HG03159 (cell line): Measurements from ENCODE around the gene TSPAN4.

Experiments used
- ATAC-seq: cut with Tn5 transposase; IDR thresholded peaks from one replicate; pipeline ENCODE4 v1.9.1; 2021; ENCODE audit warnings: mild to moderate bottlenecking, moderate library complexity; ENCODE audit not compliant: unreplicated experiment

Gene TSPAN4

DNA sequence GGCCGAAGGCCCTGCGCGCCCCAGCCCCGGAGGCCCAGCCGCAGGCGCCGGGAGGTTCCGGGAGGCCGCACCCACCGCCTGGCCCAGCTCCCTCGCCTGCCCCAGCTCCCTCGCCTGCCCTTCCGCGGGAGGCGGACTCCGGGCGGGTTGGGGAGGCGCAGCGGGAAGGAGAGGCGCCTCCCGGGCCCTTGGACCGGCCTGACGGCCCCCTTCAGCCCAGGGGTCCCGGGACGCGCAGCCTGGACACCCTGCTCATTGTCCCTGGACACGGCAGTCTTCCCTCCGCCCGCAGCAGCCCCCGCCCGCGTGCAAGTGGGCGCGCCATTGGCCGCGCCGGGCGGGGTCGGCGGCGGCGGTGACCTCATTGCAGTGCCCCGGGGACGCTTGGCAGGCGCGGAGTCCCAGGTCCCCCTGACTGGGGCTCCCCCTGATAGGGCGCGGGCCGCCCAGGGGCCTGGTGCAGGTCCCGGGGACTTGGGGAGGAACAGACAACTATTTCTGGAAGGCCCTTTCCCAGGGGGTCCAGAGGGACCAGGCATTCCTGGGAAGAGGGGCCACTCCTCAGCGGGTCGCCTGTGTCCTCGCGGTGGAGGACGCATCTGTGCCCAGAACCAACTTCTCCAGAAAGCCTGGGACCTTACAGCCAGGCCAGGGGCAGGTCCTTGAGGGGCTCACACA, 9.4 kb upstream of the TSPAN4 start:
- peak; percentile 11 for ATAC-seq

DNA sequence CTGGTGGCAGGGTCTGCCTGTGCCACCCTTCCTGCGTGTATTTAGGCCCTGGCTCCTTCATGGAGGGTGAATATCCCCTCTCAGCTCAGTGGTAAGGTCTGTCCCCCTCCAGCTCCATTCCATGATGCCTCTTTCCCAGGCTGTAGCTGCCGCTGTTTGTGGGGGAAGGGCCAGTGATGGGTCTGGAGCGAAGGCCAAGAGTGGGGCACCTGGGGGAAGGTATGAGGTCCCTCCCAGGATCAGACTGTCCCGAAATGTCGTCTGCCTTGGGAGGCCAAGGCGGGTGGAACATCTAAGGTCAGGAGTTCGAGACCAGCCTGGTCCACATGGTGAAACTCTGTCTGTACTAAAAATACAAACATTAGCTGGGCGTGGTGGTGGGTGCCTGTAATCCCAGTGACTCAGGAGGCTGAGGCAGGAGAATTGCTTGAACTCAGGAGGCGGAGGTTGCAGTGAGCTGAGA, 8.8 kb upstream of the TSPAN4 start:
- ATAC-seq, result no peak

DNA sequence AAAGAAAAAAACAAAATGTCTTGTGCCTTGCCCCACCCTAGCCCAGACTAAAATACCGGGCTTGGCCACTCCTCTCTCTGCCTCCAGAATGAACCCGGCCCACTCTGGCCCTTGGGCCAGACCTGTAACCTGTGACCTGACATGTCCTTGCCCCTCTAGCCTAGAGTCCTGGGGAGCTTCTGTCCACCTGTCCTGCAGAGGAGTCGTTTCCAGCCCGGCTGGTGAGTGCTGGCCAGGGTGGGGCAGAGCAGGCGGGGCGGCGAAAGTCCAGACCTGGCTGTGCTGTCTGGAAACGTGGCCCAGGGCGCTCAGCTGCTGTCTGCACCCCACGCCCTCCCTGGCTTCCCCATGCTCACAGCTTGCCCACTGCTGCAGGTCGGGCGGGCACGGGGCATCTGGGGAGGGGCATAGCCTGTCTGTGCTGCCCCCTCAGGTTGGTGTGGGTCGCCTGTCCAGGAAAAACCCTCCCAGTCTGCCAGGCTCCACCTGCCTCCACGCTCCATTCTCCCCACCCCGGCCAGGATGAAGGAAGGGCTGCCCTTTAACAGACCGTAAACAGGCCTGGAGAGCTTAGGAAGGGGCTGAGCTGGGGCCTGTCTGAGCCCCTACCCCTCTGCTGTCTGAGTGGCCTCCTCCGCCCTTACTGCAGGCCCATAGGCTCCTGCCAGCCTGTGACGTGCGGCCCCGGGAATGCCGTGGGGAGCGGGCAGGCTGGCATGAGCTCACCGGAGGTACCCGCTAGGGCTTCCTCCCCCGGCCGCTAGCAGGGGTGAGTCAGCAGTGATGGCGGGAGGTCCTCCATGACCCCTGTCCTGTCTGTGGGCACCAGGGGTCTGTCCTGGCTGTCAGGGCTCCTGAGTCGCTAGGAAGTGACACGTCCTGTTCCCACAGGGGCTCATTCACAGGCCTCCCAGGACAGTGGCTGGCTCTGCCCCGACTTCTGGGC, 8.0 kb upstream of the TSPAN4 start:
- no peak for ATAC-seq

DNA sequence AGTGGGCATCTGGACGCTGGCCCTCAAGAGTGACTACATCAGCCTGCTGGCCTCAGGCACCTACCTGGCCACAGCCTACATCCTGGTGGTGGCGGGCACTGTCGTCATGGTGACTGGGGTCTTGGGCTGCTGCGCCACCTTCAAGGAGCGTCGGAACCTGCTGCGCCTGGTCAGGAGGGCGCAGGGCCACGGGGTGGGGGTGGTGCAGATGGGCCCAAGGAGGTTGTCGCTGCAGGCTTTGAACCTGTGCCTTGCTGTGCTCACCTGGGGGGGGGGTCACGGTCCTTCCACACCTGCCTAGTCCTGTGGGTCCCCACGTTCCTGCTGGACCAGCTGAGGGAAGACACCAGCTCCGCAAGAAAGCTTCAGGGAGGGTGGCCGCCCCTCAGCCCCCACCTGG, 6.4 kb upstream of the TSPAN4 start:
- ATAC-seq, result no peak

DNA sequence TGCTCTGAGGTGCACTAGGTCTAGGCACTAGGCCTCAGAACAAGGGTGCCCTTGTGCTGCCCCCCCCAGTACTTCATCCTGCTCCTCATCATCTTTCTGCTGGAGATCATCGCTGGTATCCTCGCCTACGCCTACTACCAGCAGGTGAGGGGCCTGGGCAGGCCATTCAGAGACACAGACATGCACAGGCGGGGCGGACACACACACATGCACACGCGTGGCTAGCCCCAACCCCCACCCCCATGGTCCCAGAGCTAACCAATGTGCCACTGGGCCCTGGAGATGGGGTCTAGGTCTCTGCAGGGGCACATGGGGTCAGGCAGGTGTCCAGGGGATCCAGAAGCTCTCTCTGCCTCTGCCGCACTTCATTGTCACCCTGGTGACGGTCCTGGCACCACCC, 6.0 kb upstream of the TSPAN4 start:
- no peak for ATAC-seq

DNA sequence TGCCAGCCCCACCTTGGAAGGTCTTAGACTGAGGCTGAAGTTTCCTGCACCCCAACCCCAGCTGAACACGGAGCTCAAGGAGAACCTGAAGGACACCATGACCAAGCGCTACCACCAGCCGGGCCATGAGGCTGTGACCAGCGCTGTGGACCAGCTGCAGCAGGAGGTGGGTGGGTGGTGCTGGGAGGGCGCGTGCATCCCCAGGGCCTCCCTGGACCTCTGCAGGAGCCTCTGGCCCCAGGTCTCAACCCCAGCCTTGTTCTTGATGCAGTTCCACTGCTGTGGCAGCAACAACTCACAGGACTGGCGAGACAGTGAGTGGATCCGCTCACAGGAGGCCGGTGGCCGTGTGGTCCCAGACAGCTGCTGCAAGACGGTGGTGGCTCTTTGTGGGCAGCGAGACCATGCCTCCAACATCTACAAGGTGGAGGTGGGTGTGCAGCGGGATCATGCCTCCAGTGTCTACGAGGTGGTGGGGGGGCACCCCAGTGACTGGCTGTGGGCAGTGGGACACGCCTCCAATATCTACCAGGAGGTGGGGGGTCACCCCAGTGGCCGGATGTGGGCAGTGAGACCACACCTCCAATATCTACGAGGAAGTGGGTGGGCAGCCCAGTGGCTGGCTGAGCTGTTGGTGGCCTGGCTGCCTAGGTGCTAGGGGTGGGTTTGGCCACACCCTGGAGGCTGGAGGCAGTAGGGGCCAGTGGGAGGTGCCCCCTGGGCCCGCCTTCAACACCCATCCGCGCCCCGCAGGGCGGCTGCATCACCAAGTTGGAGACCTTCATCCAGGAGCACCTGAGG, 5.3 kb upstream of the TSPAN4 start:
- ATAC-seq, result no peak

DNA sequence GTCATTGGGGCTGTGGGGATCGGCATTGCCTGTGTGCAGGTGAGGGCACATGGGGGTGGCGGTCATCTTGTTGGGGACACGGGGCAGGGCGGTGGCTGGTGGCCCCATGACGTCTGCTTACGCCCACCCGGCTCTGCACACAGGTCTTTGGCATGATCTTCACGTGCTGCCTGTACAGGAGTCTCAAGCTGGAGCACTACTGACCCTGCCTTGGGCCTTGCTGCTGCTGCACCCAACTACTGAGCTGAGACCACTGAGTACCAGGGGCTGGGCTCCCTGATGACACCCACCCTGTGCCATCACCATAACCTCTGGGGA, 4.7 kb upstream of the TSPAN4 start:
- ATAC-seq, result no peak

DNA sequence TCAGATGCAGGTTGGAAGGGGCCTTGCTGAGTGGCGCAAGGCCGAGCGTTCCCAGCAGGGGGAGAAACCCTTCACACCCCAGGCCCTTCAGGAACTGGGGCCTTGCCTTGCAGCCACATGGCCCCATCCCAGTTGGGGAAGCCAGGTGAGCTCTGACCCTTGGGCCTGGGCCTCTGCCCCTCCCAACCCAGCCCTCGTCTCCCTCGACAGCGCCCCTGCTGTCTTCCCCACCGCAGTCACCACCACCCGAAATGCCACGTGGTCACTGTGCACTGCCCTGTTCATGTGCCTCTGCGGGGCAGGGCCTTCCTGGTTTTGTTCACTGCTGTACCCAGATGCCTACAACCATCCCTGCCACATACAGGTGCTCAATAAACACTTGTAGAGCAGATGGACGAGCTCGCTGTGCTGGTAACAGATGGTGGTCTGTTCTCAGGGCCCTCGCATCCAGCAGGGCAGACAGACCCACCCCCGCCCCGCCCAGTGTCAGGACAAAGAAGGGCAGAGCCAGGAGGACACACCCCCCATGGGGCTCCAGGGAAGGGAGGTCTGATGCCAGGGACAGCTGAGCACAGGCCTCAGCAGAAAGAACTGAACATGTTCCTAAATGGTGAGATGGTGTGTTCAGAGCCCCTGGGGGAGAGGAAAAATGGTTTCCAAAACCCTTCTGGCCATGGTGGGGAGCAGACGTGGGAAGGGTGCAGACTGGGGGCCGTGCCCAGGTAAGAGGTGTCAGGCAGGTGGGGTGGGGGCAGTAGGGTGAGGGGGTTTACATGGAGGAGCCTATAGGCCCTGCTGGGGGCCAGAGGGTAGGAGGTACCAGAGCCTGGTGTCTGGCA, 4.0 kb upstream of the TSPAN4 start:
- ATAC-seq, result no peak

DNA sequence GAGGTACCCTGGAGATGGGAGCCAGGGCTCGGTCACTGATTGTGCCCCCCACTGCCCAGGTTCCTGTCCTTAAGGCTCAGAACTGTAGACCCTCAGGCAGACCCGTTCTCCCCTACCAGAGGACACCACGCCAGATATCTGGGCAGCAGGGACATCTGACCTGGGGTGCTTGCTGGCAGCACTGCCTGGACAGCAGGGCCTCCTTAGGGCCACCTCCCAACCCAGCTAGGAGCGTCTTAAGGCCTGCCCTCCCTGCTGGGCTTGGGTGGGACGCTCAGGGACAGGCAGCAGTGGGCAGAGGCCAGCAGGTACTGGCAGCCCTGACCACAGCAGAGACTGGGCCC, 3.4 kb upstream of the TSPAN4 start:
- ATAC-seq, result no peak

DNA sequence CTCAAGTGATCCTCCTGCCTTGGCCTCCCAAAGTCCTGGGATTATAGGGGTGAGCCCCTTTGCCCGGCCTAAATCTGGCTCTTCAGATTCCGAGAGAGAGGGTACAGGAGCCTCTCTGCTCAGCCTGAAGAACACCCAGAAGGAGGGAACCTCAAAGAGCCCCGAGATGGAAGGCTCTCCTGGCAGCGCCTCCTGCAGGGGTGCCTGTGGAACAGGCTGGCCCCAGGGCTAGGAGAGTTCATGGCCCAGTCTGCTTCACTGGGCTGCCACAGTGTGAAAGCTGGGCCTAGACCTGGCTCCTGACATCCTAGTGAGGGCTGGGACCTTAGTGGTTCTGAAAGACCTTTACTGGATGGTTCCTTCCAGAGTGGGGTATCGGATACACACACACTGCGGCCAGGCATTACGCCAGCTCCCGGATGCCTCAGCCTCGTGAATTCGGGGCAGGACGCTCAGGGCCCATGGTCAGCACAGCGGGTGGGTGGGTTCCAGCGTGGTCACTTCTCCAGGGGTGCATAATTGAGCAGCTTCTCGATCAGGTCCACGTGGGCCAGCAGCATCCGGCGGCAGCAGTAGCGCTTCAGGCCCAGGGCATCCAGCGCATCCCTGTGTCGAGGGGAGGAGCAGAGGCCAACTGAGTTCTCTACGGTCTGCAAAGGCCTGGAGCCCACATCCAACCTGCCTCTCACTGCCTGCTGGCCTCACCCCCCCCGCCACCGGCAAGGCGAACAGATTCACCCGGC, 2.6 kb upstream of the TSPAN4 start:
- no peak for ATAC-seq

DNA sequence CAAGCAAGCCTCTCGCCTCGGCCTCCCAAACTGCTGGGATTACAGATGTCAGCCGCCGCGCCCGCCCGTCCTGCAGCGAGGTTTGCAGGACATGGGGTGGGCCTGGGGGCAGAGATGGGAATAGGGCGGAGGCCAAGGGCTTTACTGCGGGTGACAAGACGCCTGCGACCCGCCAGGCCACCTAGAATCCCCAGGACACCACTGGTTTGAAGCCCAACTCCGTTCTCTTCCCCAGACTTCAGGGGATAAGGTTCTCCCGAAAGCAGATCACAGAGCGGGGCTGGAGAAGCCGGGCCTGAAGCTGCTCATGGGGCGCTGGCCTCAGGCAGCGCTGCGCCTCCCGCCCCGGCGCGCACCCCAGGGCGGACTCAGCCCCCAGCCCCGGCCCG, 677 bp upstream of the TSPAN4 start:
- ATAC-seq, result peak; percentile 28

DNA sequence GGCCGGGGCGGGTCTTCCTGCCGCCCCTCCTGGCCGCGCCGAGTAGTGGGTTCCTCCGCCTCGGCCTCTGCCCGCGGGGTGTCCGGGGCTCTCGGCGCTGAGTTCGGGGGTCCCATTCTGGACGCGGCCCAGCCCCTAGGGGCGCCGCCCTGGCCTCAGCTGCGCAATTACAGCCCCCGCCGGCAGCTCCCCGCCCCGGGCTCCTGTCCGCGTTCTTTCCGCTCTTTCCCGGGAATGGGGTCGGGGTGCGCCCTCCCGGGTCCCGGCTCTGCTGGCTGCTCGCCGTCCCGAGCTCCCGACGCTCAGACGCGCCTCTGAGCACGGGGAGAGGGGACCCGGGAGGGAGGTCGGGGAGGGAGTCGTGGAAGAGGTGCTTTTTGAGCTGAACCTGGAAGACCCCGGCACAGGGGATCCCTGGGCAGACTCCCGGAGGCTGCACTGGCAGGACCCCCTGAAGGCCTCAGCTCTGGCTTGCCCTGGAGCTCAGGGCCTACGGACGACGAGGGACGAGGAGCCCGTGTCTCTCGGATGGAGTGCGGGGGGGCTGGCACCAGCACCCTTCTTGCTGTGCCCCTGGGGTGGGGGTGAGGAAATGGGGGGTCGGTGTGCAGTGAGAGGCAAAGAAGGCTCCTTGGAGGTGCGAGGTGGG, 558 bp downstream of the TSPAN4 start:
- ATAC-seq, result peak; percentile 7

DNA sequence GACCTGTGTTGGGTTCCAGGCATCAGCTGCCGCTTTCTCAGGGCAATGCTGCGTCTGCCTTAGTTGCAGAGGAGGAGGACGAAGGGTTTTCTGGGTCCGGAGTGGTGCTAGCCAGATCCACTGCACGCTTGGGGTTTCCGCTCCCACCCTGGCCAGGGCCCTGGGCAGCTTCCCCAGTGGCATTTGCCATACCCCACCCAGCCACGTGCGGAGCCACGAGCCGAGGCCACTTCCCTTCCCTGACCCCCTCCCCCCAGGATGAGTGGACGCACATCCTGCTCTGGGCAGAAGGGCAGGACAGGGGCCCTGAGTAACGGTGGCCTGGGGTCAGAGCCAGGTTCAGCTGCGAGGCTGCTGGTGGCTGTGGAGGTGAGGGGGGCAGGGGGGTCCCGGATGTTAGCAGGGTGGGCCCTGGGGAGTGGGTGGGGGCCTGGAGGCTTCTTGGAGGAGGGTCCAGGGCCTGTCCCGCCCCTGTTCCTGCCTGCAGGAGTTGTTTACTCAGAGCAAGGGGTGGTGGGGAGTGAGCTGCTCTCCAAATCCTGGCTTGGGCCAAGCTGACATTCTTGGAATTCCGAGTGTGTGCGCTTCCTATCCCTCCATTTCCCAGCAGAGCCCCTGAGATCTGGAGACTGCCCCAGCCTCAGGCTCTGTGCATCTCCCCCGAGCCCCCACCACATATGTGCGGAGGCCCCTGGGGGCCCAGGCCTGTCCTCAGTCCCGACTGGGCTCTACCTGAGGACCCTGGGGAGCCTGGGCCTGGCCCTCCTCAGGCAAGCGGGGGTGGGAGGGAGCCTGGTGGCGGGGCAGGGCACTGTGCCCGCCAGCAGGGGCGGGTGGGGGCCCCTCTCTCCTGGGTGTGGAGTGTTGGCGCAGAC, 1.4 kb downstream of the TSPAN4 start:
- no peak for ATAC-seq

DNA sequence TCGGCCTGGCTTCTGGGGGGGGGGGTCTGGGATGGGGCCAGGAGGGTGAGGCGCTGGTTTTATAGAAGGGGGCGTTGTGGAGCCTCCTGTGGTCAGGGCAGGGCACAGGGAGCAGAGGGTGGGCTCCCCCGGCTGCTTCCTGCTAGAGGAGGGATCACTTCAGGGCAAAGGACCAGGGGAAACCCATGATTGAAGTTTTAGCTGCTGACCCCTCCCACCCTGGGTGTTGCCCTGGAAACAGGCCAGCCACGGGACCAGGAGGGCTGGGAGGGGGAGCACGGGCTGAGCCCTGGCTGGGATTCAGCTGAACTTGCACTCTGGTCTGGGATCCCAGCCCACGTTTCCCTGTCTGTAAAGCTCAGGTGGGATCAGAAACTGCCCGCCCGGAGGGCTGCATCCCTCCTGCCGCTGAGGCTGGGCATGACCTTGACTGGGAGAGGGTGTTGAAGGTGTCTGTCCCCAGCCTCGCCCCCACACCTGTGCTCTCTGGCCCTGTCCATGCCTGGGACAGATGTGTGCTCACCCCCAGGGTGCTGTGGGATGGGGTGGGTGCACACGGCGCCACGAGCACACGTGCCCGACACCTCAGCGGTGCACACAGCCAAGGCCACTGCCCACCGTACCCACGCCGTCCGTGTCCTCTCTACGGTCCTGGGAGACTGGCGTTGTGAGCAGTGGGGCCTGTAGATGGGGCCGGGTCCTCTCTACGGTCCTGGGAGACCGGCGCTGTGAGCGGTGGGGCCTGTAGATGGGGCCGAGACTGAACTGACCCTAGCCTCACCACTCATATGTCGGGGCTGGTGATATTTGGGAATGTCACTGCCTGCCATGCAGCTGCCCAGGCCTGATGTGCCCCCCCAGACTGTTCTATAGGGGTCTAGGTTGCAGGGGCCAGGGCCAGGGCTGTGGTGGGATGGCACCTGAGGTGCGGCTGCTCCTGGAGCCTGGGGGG, 2.3 kb downstream of the TSPAN4 start:
- ATAC-seq, result no peak

DNA sequence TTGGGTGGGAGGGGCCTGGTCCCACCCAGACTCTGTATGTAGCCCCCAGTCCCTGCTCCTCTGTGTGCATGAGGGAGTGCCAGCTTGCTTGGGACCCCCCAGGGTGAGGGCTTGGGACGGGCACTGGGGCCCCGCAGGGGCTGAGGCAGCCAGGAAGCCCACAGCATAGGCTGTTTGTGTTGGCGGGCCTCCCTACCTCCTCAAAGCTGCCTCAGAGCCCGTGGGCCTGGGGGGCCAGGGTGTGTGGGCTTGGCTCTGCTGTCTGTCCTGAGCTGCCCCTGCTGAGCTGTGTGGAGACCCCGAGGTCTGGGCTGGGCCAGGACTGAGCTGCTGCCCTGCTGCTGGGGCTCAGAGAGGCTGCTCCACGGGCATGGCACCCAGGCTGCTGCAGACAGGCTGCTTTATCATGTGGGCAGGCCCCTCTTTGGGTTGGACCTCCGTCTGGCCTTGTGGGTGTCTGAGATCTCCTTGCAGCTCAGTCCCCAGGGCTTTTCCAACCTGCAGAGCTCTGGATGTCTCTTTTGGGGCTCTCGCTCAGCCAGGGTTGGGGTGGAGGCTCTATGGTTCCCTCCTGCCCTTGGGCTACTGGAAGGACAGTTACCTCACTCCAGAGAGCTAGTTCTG, 3.3 kb downstream of the TSPAN4 start:
- no peak for ATAC-seq

DNA sequence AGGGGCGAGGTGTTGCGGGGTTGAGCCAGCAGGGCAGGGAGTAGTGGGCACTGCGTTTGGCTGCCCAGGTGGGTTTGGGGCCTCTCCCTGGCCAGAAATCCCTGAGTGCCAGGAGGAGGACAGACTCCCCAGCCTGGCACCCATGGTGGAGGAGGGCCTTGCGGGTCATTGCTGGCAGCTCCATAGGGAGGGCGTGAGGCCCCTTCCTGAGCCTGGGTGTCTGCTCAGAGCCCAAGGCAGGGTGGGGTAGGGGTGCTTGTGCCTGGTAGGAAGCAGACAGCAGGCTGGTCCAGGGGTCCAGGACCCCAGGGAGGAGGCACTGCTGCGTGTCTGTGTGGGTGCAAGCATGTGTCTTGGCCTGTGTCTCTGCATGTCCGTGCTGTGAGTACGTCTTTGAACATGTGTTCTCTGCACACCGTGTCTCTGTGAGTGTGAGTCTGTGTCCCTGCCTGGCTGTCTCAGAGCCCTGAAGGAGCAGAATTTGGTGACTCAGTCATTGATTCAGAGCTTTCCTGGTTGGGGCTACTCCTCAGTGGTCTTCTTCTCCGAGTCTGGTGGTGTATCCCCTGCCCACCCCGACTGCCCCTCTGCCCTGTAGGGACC, 3.9 kb downstream of the TSPAN4 start:
- ATAC-seq, result no peak

DNA sequence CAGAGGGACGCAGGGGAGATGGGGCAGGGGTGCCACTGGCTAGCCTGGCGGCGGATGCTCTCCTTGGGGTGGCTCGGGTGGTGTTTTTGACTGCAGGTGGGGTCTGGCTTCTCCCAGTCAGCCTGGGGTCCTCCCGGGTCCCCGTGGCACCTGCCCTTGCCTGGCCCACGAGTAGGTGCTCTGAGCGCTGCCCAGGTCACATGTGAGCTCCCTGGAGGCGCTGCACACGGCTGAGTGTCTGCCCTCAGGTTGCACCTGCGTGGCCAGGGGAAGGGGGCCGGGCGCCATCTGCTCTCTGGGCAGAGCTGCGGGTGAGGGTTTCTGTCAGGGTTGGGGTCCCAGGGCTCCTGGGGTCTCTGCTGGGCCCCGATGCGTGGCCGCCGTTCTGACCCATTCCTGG, 5.2 kb downstream of the TSPAN4 start:
- no peak for ATAC-seq
